Measurements from ENCODE around the gene DEFB128. TPM values are rescaled to one million over a fixed set of nuclear protein-coding genes. Genes with fewer than 3 reads are reported as not detected.
A peak's percentile ranks its signal among the peaks of the same experiment; 100 is the strongest.

The DEFB128 gene
- total RNA-seq = not detected
- long read RNA-seq = 0 reads

DNA sequence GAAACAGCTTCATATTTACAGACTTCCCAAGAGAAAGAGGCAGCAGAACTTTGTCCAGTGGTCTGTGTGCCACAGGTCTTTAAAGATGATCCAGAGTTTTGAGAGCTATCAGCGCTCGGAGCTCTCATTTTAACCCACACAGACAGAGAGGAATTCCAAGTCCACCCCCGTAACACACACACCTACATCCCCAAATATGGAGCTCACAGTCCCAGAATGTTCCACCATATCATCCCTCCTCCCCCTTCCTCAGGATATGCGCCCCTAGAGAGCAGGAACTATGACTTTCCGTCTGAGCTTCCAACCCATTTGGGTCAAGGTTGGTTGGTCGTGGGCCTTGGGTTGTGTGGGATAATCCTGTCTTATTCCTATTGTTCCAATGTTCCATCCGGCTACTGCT is at the start of gene DEFB128:
Gene DEFB128, minus strand, starts transcription at position 101 of the 400 bp plus-strand sequence. Its CDS starts 88 bp downstream, at position 13.
- Histone ChIP-seq H3K4me1 (no peaks in the 10 kb centered on the region), H3K27me3 (no peaks in the 10 kb centered on the region), H3K4me3 (no peak within 1 kb of the TSS), H3K36me3 (no peaks in the 10 kb centered on the region), H3K9me3 (no peaks in the 10 kb centered on the region), H3K27ac (no peak within 1 kb of the TSS)
- intact Hi-C loops (cut with DNase I) = no loop called here
- ATAC-seq (no peak), DNase-seq (no peak)
- TF ChIP-seq POLR2A (IDR thresholded peaks at IDR 0.05) = no peak
- TF ChIP-seq, protein P1, sequence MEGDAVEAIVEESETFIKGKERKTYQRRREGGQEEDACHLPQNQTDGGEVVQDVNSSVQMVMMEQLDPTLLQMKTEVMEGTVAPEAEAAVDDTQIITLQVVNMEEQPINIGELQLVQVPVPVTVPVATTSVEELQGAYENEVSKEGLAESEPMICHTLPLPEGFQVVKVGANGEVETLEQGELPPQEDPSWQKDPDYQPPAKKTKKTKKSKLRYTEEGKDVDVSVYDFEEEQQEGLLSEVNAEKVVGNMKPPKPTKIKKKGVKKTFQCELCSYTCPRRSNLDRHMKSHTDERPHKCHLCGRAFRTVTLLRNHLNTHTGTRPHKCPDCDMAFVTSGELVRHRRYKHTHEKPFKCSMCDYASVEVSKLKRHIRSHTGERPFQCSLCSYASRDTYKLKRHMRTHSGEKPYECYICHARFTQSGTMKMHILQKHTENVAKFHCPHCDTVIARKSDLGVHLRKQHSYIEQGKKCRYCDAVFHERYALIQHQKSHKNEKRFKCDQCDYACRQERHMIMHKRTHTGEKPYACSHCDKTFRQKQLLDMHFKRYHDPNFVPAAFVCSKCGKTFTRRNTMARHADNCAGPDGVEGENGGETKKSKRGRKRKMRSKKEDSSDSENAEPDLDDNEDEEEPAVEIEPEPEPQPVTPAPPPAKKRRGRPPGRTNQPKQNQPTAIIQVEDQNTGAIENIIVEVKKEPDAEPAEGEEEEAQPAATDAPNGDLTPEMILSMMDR (IDR thresholded peaks at IDR 0.05) = no peak
- 39% methylated on average over 7 of the region's 7 CpGs for WGBS (ENCODE audit: insufficient coverage, low coverage, low lambda C conversion rate, missing lambda C conversion rate)

DNA sequence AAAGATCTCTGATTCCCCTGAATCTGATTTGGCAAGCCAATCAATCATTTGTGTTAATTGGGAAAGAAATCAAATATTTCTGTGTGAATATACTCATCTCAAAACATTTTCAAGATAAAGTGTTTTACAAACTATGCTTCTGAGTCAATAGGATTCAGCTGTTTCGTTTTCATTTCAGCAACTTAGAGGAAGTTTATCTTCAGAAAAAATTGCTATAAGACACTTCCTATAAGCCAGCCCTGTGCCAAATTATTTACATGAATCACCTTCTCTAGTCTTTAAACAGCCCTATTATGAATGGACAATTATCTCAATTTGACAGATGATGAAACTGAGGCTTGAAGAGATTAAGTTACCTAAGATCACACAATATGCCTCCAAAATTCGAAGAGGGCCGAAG is 48.4 kb upstream of the DEFB128 start:
- DNase-seq (no peak), ATAC-seq (peak in 2 of 4 donors; percentile 47 to 53)
- Histone ChIP-seq H3K27me3 (no peaks in the 10 kb centered on the region), H3K9me3 (no peaks in the 10 kb centered on the region), H3K27ac (no peak overlapping the region), H3K36me3 (no peaks in the 10 kb centered on the region), H3K4me3 (no peak overlapping the region), H3K4me1 (peaks cover 0 to 5% (median 0%) of the 10 kb centered on the region in 4 donors)
- intact Hi-C loops (cut with DNase I) = no loop called here
- no peak for TF ChIP-seq POLR2A (IDR thresholded peaks at IDR 0.05)
- TF ChIP-seq, protein P1 (IDR thresholded peaks at IDR 0.05) = no peak
- 13% methylated on average over 3 of the region's 3 CpGs for WGBS (ENCODE audit: insufficient coverage, low coverage, low lambda C conversion rate, missing lambda C conversion rate)

DNA sequence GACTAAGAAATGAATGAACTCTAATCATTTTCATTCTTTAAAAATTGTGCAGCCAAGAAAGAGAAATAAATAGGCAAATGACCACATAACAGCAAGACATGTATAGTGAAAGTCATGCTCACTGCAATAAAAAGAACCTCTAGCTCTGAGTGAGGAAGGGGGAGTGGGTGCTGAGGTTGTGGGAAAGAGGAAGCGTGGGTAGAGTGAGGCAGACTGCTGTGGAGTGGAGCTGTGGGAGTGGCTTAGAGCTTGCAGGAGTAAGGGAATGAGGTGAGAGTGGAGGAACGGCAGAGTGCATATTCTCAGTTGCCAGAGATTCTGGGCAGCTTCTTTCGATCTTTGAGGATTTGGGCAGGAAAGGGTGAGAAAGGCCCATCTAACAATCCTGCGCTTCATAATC is 48.0 kb upstream of the DEFB128 start:
- no peak for TF ChIP-seq POLR2A (IDR thresholded peaks at IDR 0.05)
- TF ChIP-seq, protein P1 (IDR thresholded peaks at IDR 0.05) = no peak
- H3K27ac ChIP-seq = no peak overlapping the region
- H3K27me3 ChIP-seq = no peaks in the 10 kb centered on the region
- 62% methylated on average over 4 of the region's 4 CpGs for WGBS (ENCODE audit: insufficient coverage, low coverage, low lambda C conversion rate, missing lambda C conversion rate)
- H3K4me3 ChIP-seq = no peak overlapping the region
- ATAC-seq (peak; percentile 38 to 81 (median 72)), DNase-seq (peak in 1 of 3 donors; percentile 21)
- H3K4me1 ChIP-seq = peaks cover 0 to 5% (median 0%) of the 10 kb centered on the region in 4 donors
- intact Hi-C loops (cut with DNase I) = no loop called here
- H3K36me3 ChIP-seq = no peaks in the 10 kb centered on the region
- H3K9me3 ChIP-seq = no peaks in the 10 kb centered on the region

DNA sequence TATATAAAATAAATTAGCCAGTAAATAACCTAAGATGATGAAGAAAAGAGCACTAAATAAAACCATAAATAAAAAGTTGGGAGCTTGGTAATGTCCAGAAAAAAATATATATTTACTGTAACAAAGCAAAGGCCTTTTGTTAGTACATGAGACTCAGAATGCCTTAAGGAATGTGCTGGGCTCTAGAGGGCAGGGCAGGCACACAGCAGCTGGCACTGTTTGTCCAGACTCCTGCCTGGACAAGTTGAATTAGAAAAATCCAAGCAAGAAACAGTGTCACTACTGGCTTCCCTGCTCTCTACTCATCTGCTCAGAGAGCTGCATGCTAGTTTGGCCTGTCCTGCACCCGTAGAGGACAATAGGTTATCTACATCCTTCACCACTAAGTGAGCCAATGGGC is 46.4 kb upstream of the DEFB128 start:
- no peak overlapping the region for H3K27ac ChIP-seq
- DNase-seq = peak in 1 of 3 donors; percentile 27
- H3K27me3 ChIP-seq = no peaks in the 10 kb centered on the region
- H3K9me3 ChIP-seq = no peaks in the 10 kb centered on the region
- H3K4me1 ChIP-seq = peaks cover 0 to 5% (median 0%) of the 10 kb centered on the region in 4 donors
- ATAC-seq = peak; percentile 47 to 77 (median 70)
- intact Hi-C loops (cut with DNase I) = no loop called here
- H3K36me3 ChIP-seq = no peaks in the 10 kb centered on the region
- TF ChIP-seq POLR2A (IDR thresholded peaks at IDR 0.05) = no peak
- TF ChIP-seq, protein P1 (IDR thresholded peaks at IDR 0.05) = peak; percentile 11 to 46 (median 36)
- H3K4me3 ChIP-seq = no peak overlapping the region
- no CpG with 5 or more reads among the region's 1 CpG for WGBS (ENCODE audit: insufficient coverage, low coverage, low lambda C conversion rate, missing lambda C conversion rate)
